Measurements from ENCODE around the gene NANOGP8.

NANOGP8 gene

DNA sequence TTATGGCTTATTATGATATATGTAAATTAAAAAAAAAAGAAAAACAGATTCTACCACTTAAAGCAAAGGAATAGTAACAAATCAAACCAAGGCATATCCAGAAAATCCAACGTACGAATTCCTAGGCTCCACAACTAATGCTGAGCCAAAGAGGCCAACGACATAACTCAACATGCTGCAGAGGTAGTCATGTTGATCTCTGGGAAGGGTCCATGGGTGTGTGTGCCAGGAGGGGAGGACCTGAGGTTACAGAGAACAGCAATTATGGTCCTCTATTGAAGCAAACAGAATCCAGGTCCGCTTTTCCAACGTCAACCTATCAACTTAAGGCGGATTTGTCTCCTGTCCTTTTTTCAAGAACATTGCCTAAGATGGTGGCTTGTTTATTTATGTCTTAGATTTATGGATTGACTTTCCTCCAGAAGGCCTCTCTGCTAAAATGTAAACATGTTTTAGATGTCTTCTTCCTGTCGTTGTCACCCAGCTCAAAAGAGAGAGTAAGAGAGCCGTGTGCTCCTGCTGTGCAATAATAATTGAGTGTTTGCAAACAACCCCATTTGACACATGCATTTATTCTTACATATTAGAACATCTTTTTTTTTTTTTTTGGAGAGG, 20.4 kb downstream of the NANOGP8 start:
- no peak overlapping the region for H3K27ac ChIP-seq

DNA sequence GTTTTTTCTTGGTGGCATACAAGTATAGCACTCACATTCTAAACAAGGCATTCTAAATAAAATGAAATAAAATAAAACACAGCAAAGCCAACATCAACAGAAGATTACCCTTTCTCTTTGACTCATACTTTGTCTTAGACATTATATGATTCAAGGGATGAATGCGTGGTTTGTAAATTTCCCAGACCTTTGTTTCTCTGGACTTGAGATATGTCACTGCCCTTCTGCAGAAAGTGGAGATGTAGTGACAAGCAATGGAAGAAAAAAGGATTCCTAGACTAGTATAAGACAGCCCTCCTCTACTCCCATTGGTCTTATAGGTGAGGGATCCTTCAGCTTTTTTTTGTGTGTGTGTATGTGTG, 22.4 kb downstream of the NANOGP8 start:
- no peak overlapping the region for H3K27ac ChIP-seq
- TF ChIP-seq, protein P1, sequence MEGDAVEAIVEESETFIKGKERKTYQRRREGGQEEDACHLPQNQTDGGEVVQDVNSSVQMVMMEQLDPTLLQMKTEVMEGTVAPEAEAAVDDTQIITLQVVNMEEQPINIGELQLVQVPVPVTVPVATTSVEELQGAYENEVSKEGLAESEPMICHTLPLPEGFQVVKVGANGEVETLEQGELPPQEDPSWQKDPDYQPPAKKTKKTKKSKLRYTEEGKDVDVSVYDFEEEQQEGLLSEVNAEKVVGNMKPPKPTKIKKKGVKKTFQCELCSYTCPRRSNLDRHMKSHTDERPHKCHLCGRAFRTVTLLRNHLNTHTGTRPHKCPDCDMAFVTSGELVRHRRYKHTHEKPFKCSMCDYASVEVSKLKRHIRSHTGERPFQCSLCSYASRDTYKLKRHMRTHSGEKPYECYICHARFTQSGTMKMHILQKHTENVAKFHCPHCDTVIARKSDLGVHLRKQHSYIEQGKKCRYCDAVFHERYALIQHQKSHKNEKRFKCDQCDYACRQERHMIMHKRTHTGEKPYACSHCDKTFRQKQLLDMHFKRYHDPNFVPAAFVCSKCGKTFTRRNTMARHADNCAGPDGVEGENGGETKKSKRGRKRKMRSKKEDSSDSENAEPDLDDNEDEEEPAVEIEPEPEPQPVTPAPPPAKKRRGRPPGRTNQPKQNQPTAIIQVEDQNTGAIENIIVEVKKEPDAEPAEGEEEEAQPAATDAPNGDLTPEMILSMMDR (conservative IDR thresholded peaks at IDR 0.05), result no peak
- no peak for TF ChIP-seq ZFX (IDR thresholded peaks at IDR 0.05)

More for the DNA sequence above, 20.4 kb downstream of the NANOGP8 start:
- TF ChIP-seq, protein P1 (conservative IDR thresholded peaks at IDR 0.05), result no peak
- TF ChIP-seq ZFX (IDR thresholded peaks at IDR 0.05), result no peak

DNA sequence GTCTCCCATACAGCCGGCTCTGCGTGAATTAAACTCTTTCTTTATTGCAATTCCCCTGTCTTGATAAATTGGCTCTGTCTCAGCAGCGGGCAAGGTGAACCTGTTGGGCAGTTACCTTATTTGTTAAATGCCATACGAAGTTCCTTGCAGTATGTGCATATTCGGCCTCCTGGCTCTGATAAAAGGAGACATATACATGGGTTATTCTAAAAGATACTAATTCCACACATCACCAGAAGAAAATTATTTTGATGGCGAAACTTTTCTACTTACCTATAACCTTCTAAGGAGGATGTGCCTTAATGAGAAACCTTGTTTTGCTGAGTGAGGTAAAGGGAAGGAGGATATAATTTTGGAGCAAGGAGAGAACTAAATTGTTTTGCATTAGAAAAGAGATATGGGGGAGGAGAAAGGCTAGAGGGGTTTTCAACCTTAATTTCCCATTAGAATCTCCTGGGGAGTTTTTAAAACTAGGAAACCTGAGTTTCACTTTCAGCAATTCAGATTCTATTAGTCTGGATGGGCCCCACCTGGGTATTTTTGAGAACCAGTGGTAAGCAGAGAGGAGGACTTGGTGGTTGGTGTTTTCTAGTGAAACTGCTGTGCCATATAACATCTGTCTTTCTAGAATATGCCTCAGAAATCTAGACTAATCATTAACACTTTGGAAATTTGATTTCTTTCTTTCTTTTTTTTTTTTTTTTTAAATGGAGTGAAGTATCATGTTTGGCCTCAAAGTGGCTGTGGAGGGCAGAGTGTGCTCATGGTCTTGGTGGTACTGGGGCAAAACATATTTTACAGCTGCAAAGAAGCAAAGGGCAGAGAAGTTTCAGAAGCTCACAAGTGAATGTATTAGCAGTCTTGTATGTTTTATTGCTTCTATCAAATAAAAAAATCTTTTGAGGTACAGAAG, 23.0 kb downstream of the NANOGP8 start:
- TF ChIP-seq, protein P1 (conservative IDR thresholded peaks at IDR 0.05), result no peak
- TF ChIP-seq ZFX (IDR thresholded peaks at IDR 0.05), result no peak

DNA sequence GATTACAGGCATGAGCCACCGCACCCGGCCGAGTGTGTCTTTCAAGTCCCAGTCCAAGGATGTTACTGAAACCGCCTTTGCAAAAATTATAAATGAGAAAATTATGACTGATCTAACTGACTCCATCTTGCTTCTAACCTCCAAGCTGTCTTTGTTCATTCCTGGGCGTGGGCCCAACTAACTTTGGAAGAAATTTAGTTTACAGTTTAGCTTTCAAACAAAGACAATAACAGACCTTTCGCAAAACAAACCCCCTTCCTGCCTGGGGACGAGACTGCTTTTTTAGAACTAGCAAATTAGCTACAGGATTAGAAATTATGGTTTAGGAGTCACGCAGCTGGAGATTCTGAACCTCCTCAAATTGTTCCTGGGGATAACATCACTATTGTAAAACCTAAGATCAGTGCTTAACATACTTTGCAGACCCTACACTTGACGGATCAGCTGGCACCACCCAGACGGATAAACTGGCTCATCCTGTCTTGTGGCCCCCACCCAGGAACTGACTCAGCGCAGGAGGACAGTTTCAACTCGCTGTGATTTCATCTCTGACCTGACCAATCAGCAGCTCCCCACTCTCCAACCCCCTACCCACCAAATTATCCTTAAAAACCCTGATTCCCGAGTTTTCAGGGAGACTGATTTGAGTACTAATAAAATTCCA, 23.8 kb downstream of the NANOGP8 start:
- H3K27ac ChIP-seq, result no peak overlapping the region
- TF ChIP-seq ZFX (IDR thresholded peaks at IDR 0.05), result no peak
- TF ChIP-seq, protein P1 (conservative IDR thresholded peaks at IDR 0.05), result no peak

More for the DNA sequence above, 23.0 kb downstream of the NANOGP8 start:
- H3K27ac ChIP-seq, result no peak overlapping the region

DNA sequence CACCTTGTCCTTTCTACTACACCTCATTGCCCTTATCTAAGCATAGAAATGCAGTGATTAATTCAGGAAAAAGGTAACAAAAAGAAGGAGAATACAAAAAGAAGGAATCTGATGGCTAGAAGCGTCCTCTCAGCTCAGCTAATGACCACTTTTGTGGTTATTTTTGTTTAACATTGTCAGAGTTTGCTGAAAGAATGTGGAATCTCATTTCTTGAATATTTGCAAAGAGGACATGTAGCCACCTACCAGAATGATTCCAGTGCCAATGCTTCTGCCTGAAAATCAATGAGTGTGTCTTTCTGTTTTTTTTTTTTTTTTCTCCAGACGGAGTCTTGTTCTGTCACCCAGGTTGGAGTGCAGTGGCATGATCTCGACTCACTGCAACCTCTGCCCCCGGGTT, 24.5 kb downstream of the NANOGP8 start:
- no peak for TF ChIP-seq ZFX (IDR thresholded peaks at IDR 0.05)
- TF ChIP-seq, protein P1 (conservative IDR thresholded peaks at IDR 0.05), result no peak
- H3K27ac ChIP-seq, result no peak overlapping the region

DNA sequence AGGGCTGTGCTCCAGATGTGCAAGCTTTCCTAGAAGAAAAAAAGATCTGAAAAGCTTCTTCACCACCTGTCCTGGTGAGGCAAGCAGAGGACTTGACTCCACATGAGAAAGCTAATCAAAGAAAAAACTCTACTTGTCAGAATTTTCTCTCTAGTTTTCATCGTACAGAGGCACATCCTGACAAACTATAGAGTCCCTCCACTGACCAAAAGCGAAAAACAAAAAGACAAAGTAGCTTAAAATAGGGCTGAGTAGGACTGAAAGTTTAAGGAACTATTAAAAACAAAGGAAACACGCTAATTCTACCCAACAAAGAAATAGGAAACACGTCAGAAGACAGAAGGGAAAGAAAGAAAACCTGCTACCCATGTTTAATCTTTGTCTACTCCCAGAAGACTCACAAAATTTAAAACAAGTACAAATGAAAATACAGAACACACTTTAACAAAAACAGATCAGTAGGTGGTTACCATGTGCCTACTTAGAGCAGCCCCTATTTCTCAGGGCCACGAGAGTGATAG, 26.5 kb downstream of the NANOGP8 start:
- TF ChIP-seq, protein P1 (conservative IDR thresholded peaks at IDR 0.05), result no peak
- no peak for TF ChIP-seq ZFX (IDR thresholded peaks at IDR 0.05)
- H3K27ac ChIP-seq, result no peak overlapping the region
